Suppressor macrophage treated with lipopolysaccharide for 1 hour (primary cell): ENCODE results near the gene CHPF2.

ENCODE experiments used
- DNase-seq, 3 donors: peaks; one replicate each; pipeline ENCODE4 v3.0.0-alpha.2; 2020 to 2022

The CHPF2 gene

DNA sequence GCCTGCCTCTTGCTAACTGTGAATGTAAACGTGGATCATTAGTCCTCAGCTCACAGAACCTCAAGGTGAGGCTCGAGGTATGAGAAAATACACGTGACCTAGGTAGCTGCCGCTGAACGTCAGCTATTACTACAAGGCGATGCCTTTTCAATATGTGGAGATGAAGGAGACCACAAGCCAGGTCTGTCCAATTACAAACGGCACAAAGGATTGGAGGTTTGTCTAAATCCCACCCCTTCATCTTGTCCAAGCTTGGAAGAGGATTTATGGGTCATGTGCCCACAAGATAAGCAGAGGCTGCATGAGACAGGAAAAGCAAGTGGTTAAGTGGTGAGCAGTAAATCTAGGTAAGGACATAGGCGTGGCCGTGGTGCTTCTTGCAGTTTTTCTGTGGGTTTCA lies 25.4 kb upstream of the CHPF2 start:
- DNase-seq: no peak

GRCh38 chr7:151207315-151207714 lies 25.0 kb upstream of the CHPF2 start:
- DNase-seq: no peak

DNA sequence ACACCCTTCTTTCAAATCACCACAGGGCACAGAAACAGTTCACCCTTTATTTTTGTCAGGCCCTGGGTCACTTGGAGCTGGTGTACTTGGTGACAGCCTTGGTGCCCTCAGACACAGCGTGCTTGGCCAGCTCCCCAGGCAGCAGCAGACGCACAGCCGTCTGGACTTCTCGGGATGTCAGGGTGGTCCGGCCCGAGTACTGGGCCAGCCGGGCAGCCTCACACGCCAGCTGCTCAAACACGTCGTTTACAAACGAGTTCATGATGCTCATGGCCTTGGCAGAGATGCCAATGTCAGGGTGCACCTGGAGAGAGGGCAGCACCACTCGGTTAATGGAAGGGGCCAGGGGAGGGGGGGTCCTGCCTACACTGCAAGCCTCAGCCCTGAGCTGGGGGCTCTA lies 24.5 kb upstream of the CHPF2 start:
- no peak for DNase-seq

DNA sequence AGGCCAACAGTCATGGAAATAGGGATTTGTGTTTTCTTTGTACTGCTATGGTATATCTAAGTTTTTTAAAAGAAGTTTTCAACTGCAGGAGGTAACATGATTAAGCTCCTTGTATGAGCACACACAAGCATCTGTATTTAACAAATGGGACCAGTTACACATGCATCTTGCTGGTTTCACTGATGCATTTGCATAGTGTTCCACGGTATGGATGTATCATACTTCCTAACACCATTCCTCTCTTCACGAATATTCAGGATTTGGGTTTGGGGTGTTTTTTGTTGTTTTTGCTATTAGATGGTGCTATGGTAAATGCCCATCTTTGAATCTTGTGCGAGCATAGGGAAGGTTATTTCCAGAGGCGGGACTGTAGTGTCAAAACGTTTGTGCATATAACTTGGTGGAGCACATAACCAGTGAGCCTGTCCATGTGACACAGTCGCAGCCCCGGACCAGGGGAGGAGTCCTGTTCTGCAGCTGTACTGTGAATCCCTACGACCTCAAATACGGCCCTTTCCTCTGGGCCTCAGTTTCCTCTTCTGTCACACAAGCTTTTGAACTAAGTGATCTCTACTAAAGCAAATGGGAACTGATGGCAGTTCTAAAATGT lies 23.9 kb upstream of the CHPF2 start:
- no peak for DNase-seq

- DNase-seq: no peak
These were observed 22.7 kb upstream of the CHPF2 start for GRCh38 chr7:151209588-151209987.

- no peak for DNase-seq
These were observed 22.0 kb upstream of the CHPF2 start, which contains the start of gene H2BK1 for GRCh38 chr7:151210087-151210854. Gene H2BK1, minus strand, starts transcription at chr7:151210488. Its CDS starts 170 bp downstream, at chr7:151210318.

GRCh38 chr7:151211155-151211772 lies 21.0 kb upstream of the CHPF2 start:
- no peak for DNase-seq

DNA sequence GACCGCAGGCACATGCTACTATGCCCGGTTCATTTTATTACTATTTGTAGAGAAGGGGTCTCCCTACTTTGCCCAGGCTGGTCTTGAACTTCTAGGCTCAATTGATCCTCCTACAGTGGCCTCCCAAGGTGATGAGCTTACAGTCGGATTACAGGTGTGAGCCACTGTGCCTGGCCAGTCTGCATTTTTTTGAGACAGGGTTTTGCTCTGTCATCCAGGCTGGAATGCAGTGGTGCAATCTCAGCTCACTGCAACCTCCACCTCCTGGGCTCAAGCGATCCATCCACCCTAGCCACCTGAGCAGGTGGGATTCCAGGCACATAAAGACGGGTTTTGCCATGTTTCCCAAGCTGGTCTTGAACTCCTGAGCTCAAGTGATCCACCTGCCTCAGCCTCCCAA lies 19.7 kb upstream of the CHPF2 start:
- no peak for DNase-seq

DNA sequence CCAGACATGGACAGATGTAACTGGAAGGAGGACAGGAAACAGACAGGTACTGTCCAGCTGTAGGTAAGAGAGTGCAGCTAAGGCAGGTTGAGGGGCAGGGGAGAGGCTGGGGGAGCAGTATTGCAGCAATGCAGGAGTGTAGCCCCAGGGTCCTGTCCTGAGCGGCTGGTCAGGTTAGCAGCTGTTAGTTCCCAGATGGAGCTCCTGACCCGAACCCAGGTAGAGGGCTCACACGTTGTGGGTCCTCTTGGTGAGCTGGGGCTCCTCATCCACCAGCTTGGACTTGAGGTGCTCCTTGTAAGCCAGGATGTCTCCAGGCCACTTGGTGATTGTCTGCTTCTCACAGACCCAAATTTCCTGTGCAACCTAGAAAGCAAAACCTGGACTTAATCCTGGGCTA lies 18.5 kb upstream of the CHPF2 start:
- DNase-seq: no peak

DNA sequence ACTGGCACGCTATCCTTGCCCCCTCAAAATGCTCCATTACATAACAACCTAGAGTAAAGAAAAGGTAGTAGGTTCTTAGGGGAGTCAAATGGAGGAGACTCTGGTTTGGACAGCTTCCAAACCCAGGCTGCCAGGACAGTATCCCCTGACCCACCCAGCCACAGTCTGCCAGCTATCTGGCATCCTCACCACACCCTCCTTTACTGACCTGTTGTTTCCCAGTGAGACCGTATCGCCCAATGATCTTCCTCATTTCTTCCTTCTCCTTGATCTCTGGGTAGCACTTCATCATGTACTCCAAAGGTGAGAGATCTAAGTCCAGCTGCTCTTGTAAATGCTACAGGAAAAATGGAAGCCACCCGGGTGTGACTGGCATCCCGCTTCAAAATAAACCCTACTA lies 16.9 kb upstream of the CHPF2 start:
- DNase-seq: no peak

GRCh38 chr7:151218170-151218569 lies 14.1 kb upstream of the CHPF2 start:
- DNase-seq: no peak

- DNase-seq: no peak
These were observed 8.6 kb upstream of the CHPF2 start for GRCh38 chr7:151223728-151224127.

DNA sequence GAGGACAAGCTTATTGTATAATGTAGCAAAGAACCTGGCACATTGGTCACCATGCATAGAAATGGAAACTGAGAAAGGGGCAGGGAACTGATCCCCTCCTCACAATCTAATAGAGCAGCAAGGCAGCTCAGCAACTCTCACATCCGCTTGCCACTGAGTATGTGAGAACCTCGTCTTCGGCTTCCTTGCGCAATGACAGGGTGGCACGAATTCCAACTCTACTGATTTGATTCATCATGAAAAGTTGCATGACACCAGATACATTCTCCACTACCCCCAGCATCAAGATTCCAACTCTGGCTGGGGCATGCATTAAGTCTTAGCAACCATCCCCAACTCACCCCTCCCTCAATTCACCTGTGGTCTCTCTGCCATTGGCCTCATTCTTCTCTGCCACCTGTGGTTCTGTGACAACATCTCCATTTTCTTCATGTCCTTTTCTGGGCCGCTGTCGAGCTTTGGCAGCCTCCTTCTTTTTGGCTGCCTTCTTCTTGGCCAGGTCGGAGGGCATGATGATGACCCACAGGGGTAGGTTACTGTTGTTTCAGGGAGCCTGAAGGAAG lies 6.3 kb upstream of the CHPF2 start:
- DNase-seq: peak; percentile 49 to 61 (median 61)

GRCh38 chr7:151226560-151226874 lies 5.8 kb upstream of the CHPF2 start:
- DNase-seq: no peak

GRCh38 chr7:151226875-151227782 lies 5.2 kb upstream of the CHPF2 start, which contains the start of gene ABCF2:
Gene ABCF2, minus strand, starts transcription at chr7:151227205. Its CDS starts 747 bp downstream, at chr7:151226458.
- DNase-seq: peak; percentile 99

DNA sequence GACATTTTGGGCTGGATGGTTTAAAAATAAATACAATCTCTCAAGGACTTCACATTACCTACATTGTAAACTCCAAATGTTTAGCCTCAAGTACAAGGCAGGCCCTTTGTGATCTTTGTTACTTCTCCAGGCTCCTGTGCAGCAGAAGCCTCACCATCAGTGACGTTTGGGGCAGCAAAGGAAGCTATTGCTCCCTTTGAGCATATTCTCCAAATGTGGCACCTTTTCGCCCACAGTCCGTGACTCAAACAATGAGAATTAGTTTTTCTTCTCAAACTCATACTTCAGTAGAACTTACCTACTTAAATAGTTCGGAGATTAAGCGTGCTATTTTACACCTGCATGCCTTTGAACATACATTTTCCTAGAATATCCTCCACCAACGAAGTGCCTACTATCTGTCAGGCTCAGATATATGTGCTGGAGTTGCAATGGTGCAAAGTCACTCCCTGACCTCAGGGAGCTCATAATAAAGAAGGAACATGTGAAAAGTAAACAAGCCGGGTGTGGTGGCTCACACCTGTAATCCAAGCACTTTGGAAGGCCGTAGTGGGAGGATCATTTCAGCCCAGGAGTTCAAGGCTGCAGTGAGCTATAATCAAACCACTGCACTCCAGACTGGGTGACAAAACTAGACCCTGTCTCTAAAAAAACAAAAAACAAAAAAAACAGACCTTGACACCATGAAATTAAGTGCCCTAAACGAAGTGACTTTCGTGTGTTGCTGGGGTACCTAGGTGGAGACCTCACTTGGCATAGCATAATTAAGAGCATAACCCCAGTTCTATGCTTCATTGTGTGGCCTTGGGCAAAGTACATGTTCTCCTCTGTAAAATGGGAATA lies 4.0 kb upstream of the CHPF2 start:
- DNase-seq: no peak

DNA sequence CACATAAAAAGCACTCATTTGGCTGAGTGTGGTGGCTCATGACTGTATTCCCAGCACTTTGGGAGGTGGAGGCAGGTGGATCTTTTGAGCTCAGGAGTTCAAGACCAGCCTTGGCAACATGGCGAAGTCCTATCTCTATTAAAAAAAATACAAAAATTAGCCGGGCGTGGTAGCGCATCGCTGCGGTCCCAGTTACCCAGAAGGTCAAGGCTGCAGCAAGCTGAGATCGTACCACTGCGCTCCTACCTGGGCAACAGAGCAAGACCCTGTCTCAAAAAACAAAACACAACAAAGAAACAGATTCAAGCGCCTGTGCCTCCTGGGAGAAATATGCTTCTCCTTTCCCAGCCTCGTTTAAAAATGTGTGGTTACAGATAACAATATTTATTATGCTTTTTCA lies 3.0 kb upstream of the CHPF2 start:
- no peak for DNase-seq

GRCh38 chr7:151231080-151231479 lies 1.2 kb upstream of the CHPF2 start:
- DNase-seq: no peak

GRCh38 chr7:151232917-151233701 lies 826 bp downstream of the CHPF2 start:
- peak; percentile 83 to 88 (median 86) for DNase-seq

- DNase-seq: no peak
These were observed 1.5 kb downstream of the CHPF2 start for GRCh38 chr7:151233804-151234203.
